ENCODE measurements around the gene ROBO1.

Gene ROBO1

DNA sequence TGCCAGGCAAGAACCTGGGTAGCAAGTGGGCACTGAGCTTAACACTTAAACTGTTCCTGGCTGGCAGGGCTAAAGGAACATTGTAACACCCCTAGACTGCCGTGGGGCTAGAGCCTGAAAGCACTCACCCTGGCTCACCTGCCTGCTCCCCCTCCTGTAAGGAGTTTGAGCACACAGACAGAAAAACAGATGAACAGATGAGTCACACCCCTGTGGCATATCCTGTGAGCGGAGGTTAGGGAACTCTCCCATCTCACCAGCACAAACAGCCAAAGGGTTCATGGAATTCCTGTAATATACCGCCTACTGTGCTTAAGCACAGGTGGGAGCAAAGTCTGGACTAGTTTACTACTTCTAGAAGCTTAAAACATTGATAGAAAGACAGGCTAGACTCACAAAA, 300.1 kb downstream of the ROBO1 start:
- 76% methylated on average over 3 of the region's 3 CpGs for WGBS
- Histone ChIP-seq H3K9me3 (ENCODE audit: insufficient read depth, low read depth, low read length) (no peaks in the 10 kb centered on the region), H3K36me3 (ENCODE audit: insufficient read depth, low read length) (no peaks in the 10 kb centered on the region), H3K9ac (ENCODE audit: low read depth, low read length) (no peak overlapping the region), H3K4me3 (ENCODE audit: low read length) (no peak overlapping the region), H3K4me1 (ENCODE audit: insufficient read depth, low read length) (0 out of 2 replicates have a peak, but pooled peaks cover 3% of the 10 kb centered on the region), H3K27ac (ENCODE audit: low read depth, low read length) (no peak overlapping the region), H3K27me3 (ENCODE audit: insufficient read depth, low read length) (no peaks in the 10 kb centered on the region)

- no peak overlapping the region for H3K9ac ChIP-seq (ENCODE audit: low read depth, low read length)
- H3K9me3 ChIP-seq (ENCODE audit: insufficient read depth, low read depth, low read length) = no peaks in the 10 kb centered on the region
- WGBS = 88% methylated on average over 1 of the region's 1 CpG
- no peaks in the 10 kb centered on the region for H3K4me1 ChIP-seq (ENCODE audit: insufficient read depth, low read length)
- no peak overlapping the region for H3K27ac ChIP-seq (ENCODE audit: low read depth, low read length)
- no peak overlapping the region for H3K4me3 ChIP-seq (ENCODE audit: low read length)
- H3K27me3 ChIP-seq (ENCODE audit: insufficient read depth, low read length) = no peaks in the 10 kb centered on the region
- H3K36me3 ChIP-seq (ENCODE audit: insufficient read depth, low read length) = no peaks in the 10 kb centered on the region
These were observed 306.5 kb downstream of the ROBO1 start for GRCh38 chr3:79461129-79461792.

DNA sequence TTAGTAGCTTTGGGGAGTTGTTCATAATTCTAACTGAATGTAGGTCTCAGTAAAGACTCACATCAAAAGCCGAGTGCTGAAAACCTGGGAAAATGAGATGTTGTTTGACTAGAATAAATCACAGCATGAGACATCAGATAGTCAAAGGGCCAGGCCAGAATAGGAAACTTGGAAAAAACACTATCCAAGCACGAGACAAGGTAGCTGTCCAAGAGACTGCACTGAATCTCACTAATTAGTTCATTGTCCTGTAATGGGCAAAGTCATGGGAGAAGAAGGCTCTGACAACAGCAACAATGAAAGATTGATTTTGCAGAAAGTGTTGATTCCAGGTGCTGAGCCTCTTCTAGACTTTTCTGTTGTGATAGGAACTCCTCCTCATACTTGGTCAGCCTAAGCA, 314.2 kb downstream of the ROBO1 start:
- Histone ChIP-seq H3K36me3 (ENCODE audit: insufficient read depth, low read length) (no peaks in the 10 kb centered on the region), H3K4me1 (ENCODE audit: insufficient read depth, low read length) (no peaks in the 10 kb centered on the region), H3K4me3 (ENCODE audit: low read length) (no peak overlapping the region), H3K9me3 (ENCODE audit: insufficient read depth, low read depth, low read length) (no peaks in the 10 kb centered on the region), H3K9ac (ENCODE audit: low read depth, low read length) (no peak overlapping the region), H3K27me3 (ENCODE audit: insufficient read depth, low read length) (no peaks in the 10 kb centered on the region), H3K27ac (ENCODE audit: low read depth, low read length) (no peak overlapping the region)
- 86% methylated on average over 2 of the region's 2 CpGs for WGBS

- H3K27me3 ChIP-seq (ENCODE audit: insufficient read depth, low read length) = no peaks in the 10 kb centered on the region
- no CpG with 5 or more reads among the region's 1 CpG for WGBS
- no peaks in the 10 kb centered on the region for H3K4me1 ChIP-seq (ENCODE audit: insufficient read depth, low read length)
- no peaks in the 10 kb centered on the region for H3K36me3 ChIP-seq (ENCODE audit: insufficient read depth, low read length)
- no peaks in the 10 kb centered on the region for H3K9me3 ChIP-seq (ENCODE audit: insufficient read depth, low read depth, low read length)
- H3K9ac ChIP-seq (ENCODE audit: low read depth, low read length) = no peak overlapping the region
- H3K27ac ChIP-seq (ENCODE audit: low read depth, low read length) = no peak overlapping the region
- H3K4me3 ChIP-seq (ENCODE audit: low read length) = no peak overlapping the region
These were observed 331.4 kb downstream of the ROBO1 start for GRCh38 chr3:79436387-79436786.

DNA sequence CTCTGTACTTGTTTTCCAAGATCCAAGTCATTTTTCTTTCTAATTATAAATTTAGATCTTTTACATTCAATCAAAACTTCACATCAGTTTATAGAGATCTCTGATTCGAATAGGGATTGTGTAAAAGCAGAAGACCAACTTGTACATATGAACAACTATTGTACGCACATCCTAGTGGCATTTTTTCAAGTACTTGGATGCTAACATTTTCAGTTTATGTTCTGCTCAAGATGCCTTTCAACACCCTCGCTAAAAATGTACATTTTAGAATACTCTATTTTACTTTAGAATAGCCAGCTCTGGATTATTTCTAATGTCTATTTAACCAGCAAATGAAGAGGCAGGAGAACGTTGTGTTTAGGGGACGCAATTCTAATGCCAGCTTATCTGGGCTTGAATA, 340.7 kb downstream of the ROBO1 start:
- H3K4me1 ChIP-seq (ENCODE audit: insufficient read depth, low read length) = no peaks in the 10 kb centered on the region
- H3K36me3 ChIP-seq (ENCODE audit: insufficient read depth, low read length) = no peaks in the 10 kb centered on the region
- 93% methylated on average over 5 of the region's 5 CpGs for WGBS
- no peaks in the 10 kb centered on the region for H3K9me3 ChIP-seq (ENCODE audit: insufficient read depth, low read depth, low read length)
- H3K4me3 ChIP-seq (ENCODE audit: low read length) = no peak overlapping the region
- H3K9ac ChIP-seq (ENCODE audit: low read depth, low read length) = no peak overlapping the region
- no peaks in the 10 kb centered on the region for H3K27me3 ChIP-seq (ENCODE audit: insufficient read depth, low read length)
- H3K27ac ChIP-seq (ENCODE audit: low read depth, low read length) = no peak overlapping the region

DNA sequence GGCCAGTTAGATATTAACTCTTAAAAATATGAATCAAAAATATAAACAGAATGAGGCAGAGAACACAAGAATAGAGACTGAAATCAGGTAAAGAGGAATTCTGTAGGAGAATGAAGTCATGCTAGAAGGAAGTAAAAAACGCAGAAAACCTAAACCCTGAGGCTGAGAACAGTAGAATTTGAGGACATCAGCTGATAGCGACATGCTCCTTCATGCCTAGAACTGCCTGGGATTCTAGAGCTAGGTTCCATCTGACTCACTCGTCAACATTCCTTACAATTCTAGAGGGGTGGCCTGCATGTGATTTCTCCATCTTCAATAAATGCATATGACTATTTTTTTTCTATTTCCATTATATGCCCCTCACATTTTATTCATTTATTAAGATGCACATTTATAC, 343.0 kb downstream of the ROBO1 start:
- Histone ChIP-seq H3K27ac (ENCODE audit: low read depth, low read length) (no peak overlapping the region), H3K4me1 (ENCODE audit: insufficient read depth, low read length) (no peaks in the 10 kb centered on the region), H3K36me3 (ENCODE audit: insufficient read depth, low read length) (no peaks in the 10 kb centered on the region), H3K27me3 (ENCODE audit: insufficient read depth, low read length) (no peaks in the 10 kb centered on the region), H3K9ac (ENCODE audit: low read depth, low read length) (no peak overlapping the region), H3K9me3 (ENCODE audit: insufficient read depth, low read depth, low read length) (no peaks in the 10 kb centered on the region), H3K4me3 (ENCODE audit: low read length) (no peak overlapping the region)
- 94% methylated on average over 3 of the region's 3 CpGs for WGBS

DNA sequence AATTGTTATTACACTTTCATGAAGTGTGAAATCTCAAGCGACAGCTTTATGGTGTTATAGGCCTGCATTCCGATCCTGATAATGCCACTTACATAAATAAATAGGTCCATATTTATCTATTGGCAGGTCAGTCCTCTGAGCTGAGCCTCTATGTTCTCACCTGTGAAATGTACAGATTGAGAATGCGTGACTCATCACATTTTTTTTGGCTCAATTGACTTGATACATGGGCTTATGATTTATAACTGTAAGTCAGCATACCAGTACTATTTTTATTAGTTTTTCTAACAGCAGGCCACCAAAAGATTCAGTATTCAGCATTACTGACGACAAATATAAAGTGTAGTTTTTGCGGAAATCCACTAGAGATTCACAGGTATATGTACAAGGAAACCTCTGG, 344.4 kb downstream of the ROBO1 start:
- Histone ChIP-seq H3K4me3 (ENCODE audit: low read length) (no peak overlapping the region), H3K27ac (ENCODE audit: low read depth, low read length) (no peak overlapping the region), H3K36me3 (ENCODE audit: insufficient read depth, low read length) (no peaks in the 10 kb centered on the region), H3K4me1 (ENCODE audit: insufficient read depth, low read length) (no peaks in the 10 kb centered on the region), H3K9ac (ENCODE audit: low read depth, low read length) (no peak overlapping the region), H3K9me3 (ENCODE audit: insufficient read depth, low read depth, low read length) (no peaks in the 10 kb centered on the region), H3K27me3 (ENCODE audit: insufficient read depth, low read length) (no peaks in the 10 kb centered on the region)
- 96% methylated on average over 5 of the region's 5 CpGs for WGBS

- no peak overlapping the region for H3K4me3 ChIP-seq (ENCODE audit: low read length)
- H3K9ac ChIP-seq (ENCODE audit: low read depth, low read length) = no peak overlapping the region
- no peaks in the 10 kb centered on the region for H3K27me3 ChIP-seq (ENCODE audit: insufficient read depth, low read length)
- no peak overlapping the region for H3K27ac ChIP-seq (ENCODE audit: low read depth, low read length)
- no peaks in the 10 kb centered on the region for H3K36me3 ChIP-seq (ENCODE audit: insufficient read depth, low read length)
- no peaks in the 10 kb centered on the region for H3K9me3 ChIP-seq (ENCODE audit: insufficient read depth, low read depth, low read length)
- H3K4me1 ChIP-seq (ENCODE audit: insufficient read depth, low read length) = no peaks in the 10 kb centered on the region
- WGBS = 85% methylated on average over 2 of the region's 2 CpGs
These were observed 346.5 kb downstream of the ROBO1 start for GRCh38 chr3:79421273-79421672.

DNA sequence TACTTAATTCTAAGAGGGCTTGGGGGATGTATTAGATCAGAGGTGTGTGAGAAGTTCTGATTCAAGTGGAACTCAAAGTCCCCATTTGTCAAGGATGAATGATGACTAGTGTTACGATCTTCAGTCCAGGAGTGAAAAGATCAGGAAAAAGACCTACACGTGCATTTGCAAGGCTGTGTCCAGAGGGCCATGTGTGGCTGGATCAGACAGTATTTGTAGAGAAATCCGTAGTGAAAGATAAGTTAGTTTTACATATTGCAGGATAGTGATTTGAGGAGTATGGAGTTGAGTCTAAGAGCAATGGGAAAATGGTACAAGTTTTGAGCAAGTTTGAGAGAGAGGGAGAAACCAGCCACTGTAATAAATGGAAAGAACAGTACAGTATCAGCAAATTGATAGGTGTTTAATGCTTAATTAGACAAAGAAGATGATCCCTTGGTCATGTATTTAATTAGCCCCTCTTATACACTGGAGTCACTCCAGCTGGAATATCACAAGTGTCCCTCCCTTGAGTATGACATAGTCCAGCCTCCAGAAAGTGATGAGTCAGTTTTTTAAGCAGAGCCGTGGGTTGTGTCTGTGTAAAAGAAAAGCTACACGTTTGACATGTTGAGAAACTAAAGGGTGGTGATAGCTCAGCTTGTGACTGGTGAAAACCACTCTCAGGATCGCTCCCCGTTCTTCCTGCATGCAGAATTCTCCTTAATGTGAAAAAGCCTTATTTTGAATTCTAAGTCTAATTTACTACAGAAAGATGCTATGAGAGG, 348.8 kb downstream of the ROBO1 start:
- Histone ChIP-seq H3K4me3 (ENCODE audit: low read length) (no peak overlapping the region), H3K27me3 (ENCODE audit: insufficient read depth, low read length) (no peaks in the 10 kb centered on the region), H3K4me1 (ENCODE audit: insufficient read depth, low read length) (no peaks in the 10 kb centered on the region), H3K27ac (ENCODE audit: low read depth, low read length) (no peak overlapping the region), H3K9me3 (ENCODE audit: insufficient read depth, low read depth, low read length) (no peaks in the 10 kb centered on the region), H3K9ac (ENCODE audit: low read depth, low read length) (no peak overlapping the region), H3K36me3 (ENCODE audit: insufficient read depth, low read length) (no peaks in the 10 kb centered on the region)
- 90% methylated on average over 7 of the region's 7 CpGs for WGBS

GRCh38 chr3:79415356-79415755, 352.4 kb downstream of the ROBO1 start:
- WGBS = 89% methylated on average over 3 of the region's 3 CpGs
- Histone ChIP-seq H3K27me3 (ENCODE audit: insufficient read depth, low read length) (no peaks in the 10 kb centered on the region), H3K9ac (ENCODE audit: low read depth, low read length) (no peak overlapping the region), H3K4me3 (ENCODE audit: low read length) (no peak overlapping the region), H3K27ac (ENCODE audit: low read depth, low read length) (no peak overlapping the region), H3K36me3 (ENCODE audit: insufficient read depth, low read length) (no peaks in the 10 kb centered on the region), H3K4me1 (ENCODE audit: insufficient read depth, low read length) (no peaks in the 10 kb centered on the region), H3K9me3 (ENCODE audit: insufficient read depth, low read depth, low read length) (no peaks in the 10 kb centered on the region)

- Histone ChIP-seq H3K27me3 (ENCODE audit: insufficient read depth, low read length) (no peaks in the 10 kb centered on the region), H3K9ac (ENCODE audit: low read depth, low read length) (no peak overlapping the region), H3K4me1 (ENCODE audit: insufficient read depth, low read length) (no peaks in the 10 kb centered on the region), H3K9me3 (ENCODE audit: insufficient read depth, low read depth, low read length) (no peaks in the 10 kb centered on the region), H3K4me3 (ENCODE audit: low read length) (no peak overlapping the region), H3K27ac (ENCODE audit: low read depth, low read length) (no peak overlapping the region), H3K36me3 (ENCODE audit: insufficient read depth, low read length) (no peaks in the 10 kb centered on the region)
- 96% methylated on average over 3 of the region's 3 CpGs for WGBS
These were observed 353.0 kb downstream of the ROBO1 start for GRCh38 chr3:79414806-79415205.

All from HUES64 (cell line).